Neural progenitor cell (in vitro differentiated cells): ENCODE measurements around the gene AURKB. TPM values are rescaled to one million over a fixed set of nuclear protein-coding genes. Genes with fewer than 3 reads are reported as not detected.

Experiments used
- DNase-seq: peaks from one replicate; pipeline ENCODE4 v3.0.0-alpha.2; 2016; ENCODE audit warnings: low spot score
- H2AFZ ChIP-seq: fragments of 200-600 bp; sonication (generic); replicated peaks from 2 replicates; pipeline ENCODE4 v1.6.1; 2016; ENCODE audit warnings: antibody characterized with exemption
- H3F3A ChIP-seq: fragments of 200-600 bp; sonication (generic); 2 replicates; pipeline ENCODE4 v1.6.1; 2016; ENCODE audit warnings: antibody characterized with exemption, low read depth
- H3K27ac ChIP-seq: fragments of 200-600 bp; sonication (generic); 2 replicates; pipeline ENCODE4 v1.5.1; 2016; ENCODE audit warnings: mild to moderate bottlenecking
- H3K27me3 ChIP-seq: fragments of 200-600 bp; sonication (generic); 2 replicates; pipeline ENCODE4 v1.6.1; 2016; ENCODE audit warnings: mild to moderate bottlenecking, moderate library complexity
- H3K36me3 ChIP-seq: fragments of 200-600 bp; sonication (generic); 2 replicates; pipeline ENCODE4 v1.5.1; 2016
- H3K4me1 ChIP-seq: fragments of 200-600 bp; sonication (generic); 2 replicates; pipeline ENCODE4 v1.6.1; 2016; ENCODE audit warnings: mixed run types
- H3K4me2 ChIP-seq: fragments of 200-600 bp; sonication (generic); 2 replicates; pipeline ENCODE4 v1.6.1; 2016
- H3K4me3 ChIP-seq: fragments of 200-600 bp; sonication (generic); 2 replicates; pipeline ENCODE4 v1.5.1; 2016
- H3K79me2 ChIP-seq: fragments of 200-600 bp; sonication (generic); 2 replicates; pipeline ENCODE4 v1.6.1; 2016; ENCODE audit warnings: low read depth
- H3K9ac ChIP-seq: fragments of 200-600 bp; sonication (generic); 2 replicates; pipeline ENCODE4 v1.6.1; 2016
- H3K9me3 ChIP-seq: fragments of 200-600 bp; sonication (generic); 2 replicates; pipeline ENCODE4 v1.5.1; 2016; ENCODE audit warnings: low read depth
- H4K20me1 ChIP-seq: fragments of 200-600 bp; sonication (generic); 2 replicates; pipeline ENCODE4 v1.6.1; 2016; ENCODE audit warnings: low read depth
- H3K27ac Mint-ChIP-seq: 3 replicates; pipeline ENCODE4 v1.8.0; 2021; ENCODE audit warnings: mixed read lengths
- H3K27me3 Mint-ChIP-seq: 2 replicates; pipeline ENCODE4 v1.8.0; 2022; ENCODE audit warnings: low read depth, mild to moderate bottlenecking, inconsistent platforms, moderate library complexity, mixed read lengths; ENCODE audit not compliant: insufficient read depth
- H3K36me3 Mint-ChIP-seq: 3 replicates; pipeline ENCODE4 v1.8.0; 2021; ENCODE audit warnings: mixed read lengths
- H3K4me1 Mint-ChIP-seq: 3 replicates; pipeline ENCODE4 v1.8.0; 2021; ENCODE audit warnings: mixed read lengths
- H3K4me3 Mint-ChIP-seq: 3 replicates; pipeline ENCODE4 v1.8.0; 2021; ENCODE audit warnings: mild to moderate bottlenecking, moderate library complexity, mixed read lengths
- H3K9me3 Mint-ChIP-seq: 3 replicates; pipeline ENCODE4 v1.8.0; 2020; ENCODE audit warnings: mixed read lengths
- CTCF ChIP-seq: fragments of 200-600 bp; sonication (generic); IDR thresholded peaks from 2 replicates; pipeline ENCODE4 v1.5.1; 2017; ENCODE audit warnings: antibody characterized with exemption, mild to moderate bottlenecking
- EZH2 ChIP-seq: fragments of 200-600 bp; sonication (generic); IDR thresholded peaks from 2 replicates; pipeline ENCODE4 v1.6.1; 2017; ENCODE audit warnings: antibody characterized with exemption, mild to moderate bottlenecking, moderate library complexity
- EZH2phosphoT487 ChIP-seq: fragments of 200-600 bp; sonication (generic); IDR thresholded peaks from 2 replicates; pipeline ENCODE4 v1.6.1; 2017; ENCODE audit warnings: antibody characterized with exemption
- total RNA-seq: library from RNA; depleted of rRNA; stranded (reverse); fragments of >200 nt; gene quantifications from 2 replicates; pipeline ENCODE4 v1.2.3, GENCODE V29; 2015; ENCODE audit warnings: low replicate concordance

Gene AURKB
- total RNA-seq, 1 donor from 2014 or later: 149 TPM

GRCh38 chr17:8162233-8162996 lies 48.0 kb downstream of the AURKB start, which contains the start of gene VAMP2:
Gene VAMP2, minus strand, starts transcription at chr17:8162948. Its CDS starts 69 bp downstream, at chr17:8162879.
- Histone ChIP-seq H3K9ac (peak within 1 kb of the TSS; percentile 99), H4K20me1 (peaks cover 39% of the 10 kb centered on the region), H3K27me3 (no peaks in the 10 kb centered on the region), H3K4me1 (peaks cover 20% of the 10 kb centered on the region), H3K79me2 (peaks cover 19% of the 10 kb centered on the region), H3K4me2 (peak within 1 kb of the TSS; percentile 97), H3K36me3 (peaks cover 4% of the 10 kb centered on the region), H2AFZ (peak within 1 kb of the TSS; percentile 96), H3K27ac (peak within 1 kb of the TSS; percentile 97), H3F3A (peaks cover 48% of the 10 kb centered on the region), H3K9me3 (no peaks in the 10 kb centered on the region), H3K4me3 (peak within 1 kb of the TSS; percentile 100)
- Mint-ChIP-seq H3K27me3 (peaks cover 6% of the 10 kb centered on the region), H3K36me3 (peaks cover 7% of the 10 kb centered on the region), H3K27ac (peak within 1 kb of the TSS; percentile 97), H3K9me3 (no peaks in the 10 kb centered on the region), H3K4me1 (peaks cover 38% of the 10 kb centered on the region), H3K4me3 (peak within 1 kb of the TSS; percentile 93)
- peak; percentile 90 for DNase-seq
- TF ChIP-seq EZH2phosphoT487: no peak
- no peak for TF ChIP-seq CTCF
- no peak for TF ChIP-seq EZH2

- H2AFZ ChIP-seq: no peak overlapping the region
These were observed 48.8 kb downstream of the AURKB start for GRCh38 chr17:8161289-8162232.

More at GRCh38 chr17:8161289-8162232, 48.8 kb downstream of the AURKB start:
- H3K9ac ChIP-seq: peak overlapping the region; percentile 99
- H3K4me3 ChIP-seq: peak overlapping the region; percentile 100
- peaks cover 56% of the 10 kb centered on the region for H3F3A ChIP-seq
- peaks cover 4% of the 10 kb centered on the region for H3K36me3 ChIP-seq
- H3K4me1 Mint-ChIP-seq: peaks cover 36% of the 10 kb centered on the region
- no peak overlapping the region for H3K27ac ChIP-seq
- H3K27me3 ChIP-seq: no peaks in the 10 kb centered on the region
- H3K9me3 Mint-ChIP-seq: no peaks in the 10 kb centered on the region
- H3K27ac Mint-ChIP-seq: no peak overlapping the region
- no peaks in the 10 kb centered on the region for H3K9me3 ChIP-seq
- H3K79me2 ChIP-seq: peaks cover 19% of the 10 kb centered on the region
- peak overlapping the region; percentile 97 for H3K4me2 ChIP-seq
- peaks cover 39% of the 10 kb centered on the region for H4K20me1 ChIP-seq
- peaks cover 19% of the 10 kb centered on the region for H3K4me1 ChIP-seq
- TF ChIP-seq CTCF (no peak), EZH2 (no peak), EZH2phosphoT487 (no peak)
- peaks cover 7% of the 10 kb centered on the region for H3K36me3 Mint-ChIP-seq
- peaks cover 2% of the 10 kb centered on the region for H3K27me3 Mint-ChIP-seq
- no peak for DNase-seq
- peak overlapping the region; percentile 88 for H3K4me3 Mint-ChIP-seq
